GM21717 (cell line): ENCODE results near the gene RGCC.

Experiments used
- ATAC-seq: cut with Tn5 transposase; IDR thresholded peaks from one replicate; pipeline ENCODE4 v1.9.1; 2021; ENCODE audit warnings: mild to moderate bottlenecking, moderate library complexity; ENCODE audit not compliant: unreplicated experiment

RGCC gene

DNA sequence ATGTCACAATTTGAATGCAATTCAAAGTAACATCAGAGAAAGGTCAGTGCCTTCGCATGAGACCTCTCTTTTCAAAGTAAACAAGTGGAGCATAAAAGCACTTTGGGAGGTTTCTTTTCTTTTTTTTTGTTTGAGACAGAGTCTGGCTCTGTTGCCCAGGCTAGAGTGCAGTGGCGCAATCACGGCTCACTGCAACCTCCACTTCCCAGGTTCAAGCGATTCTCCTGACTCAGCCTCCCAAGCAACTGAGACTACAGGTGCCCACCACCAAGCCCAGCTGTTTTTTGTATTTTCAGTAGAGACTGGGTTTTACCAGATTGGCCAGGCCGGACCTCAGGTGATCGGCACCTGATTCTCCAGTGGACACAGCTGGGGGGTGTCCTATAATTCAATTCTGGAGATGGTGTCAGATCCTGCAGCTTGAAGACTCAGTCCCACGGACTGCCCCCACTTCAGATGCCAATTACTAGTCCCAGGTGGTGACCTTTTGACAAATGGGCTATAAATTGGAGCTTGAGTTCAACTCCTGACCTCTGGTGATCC, 57.6 kb downstream of the RGCC start:
- no peak for ATAC-seq

DNA sequence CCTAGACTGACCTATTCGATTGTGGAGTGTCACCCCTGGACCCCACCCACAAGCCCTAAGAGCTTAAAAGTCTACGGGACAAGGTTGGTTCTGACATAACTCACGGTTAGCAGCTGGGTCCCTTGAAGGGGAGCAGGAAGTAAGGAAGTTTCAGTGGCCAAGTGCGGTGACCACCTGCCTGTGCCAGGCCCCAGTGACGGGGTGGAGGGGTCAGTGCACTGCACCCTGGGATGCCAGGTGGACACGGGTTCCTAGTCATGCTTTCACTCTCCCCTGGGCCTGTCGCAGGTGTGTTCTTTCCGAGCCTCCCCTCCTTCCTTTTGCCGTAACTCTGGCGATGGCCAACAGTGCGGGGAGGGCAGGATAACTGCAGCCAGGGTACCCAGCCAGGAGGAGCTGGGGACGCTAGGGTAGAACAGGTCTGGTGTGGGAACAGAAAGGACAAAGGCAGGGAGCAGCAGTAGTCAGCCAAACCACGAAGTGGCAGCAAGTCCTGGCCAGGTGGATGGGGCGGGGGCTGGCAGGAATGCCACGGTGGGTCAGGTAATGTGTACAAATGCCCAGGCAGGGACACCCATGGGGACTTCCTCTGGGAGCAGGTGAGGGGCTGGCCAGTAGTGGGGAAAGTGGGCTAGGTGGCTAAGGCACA, 58.3 kb downstream of the RGCC start:
- no peak for ATAC-seq

GRCh38 chr13:41516166-41516565, 58.8 kb downstream of the RGCC start:
- no peak for ATAC-seq

DNA sequence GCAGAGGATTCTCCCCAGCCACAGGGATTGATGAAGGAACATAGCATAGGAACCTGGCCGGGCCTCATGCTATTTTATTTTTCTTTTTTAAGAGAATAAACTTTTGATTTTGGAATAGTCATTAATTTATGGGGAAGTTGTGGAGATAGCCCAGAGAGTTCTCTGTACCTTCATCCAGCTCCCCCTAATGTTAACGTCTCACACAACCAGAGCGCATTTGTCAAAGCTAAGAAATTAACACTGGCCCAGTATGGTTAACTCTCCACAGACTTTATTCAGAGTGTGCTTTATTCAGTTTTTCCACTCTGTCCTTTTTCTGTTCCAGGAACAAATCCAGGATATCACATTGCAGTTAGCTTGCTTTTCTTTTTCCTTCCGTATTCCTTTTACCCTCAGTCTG, 59.4 kb downstream of the RGCC start:
- ATAC-seq = no peak

DNA sequence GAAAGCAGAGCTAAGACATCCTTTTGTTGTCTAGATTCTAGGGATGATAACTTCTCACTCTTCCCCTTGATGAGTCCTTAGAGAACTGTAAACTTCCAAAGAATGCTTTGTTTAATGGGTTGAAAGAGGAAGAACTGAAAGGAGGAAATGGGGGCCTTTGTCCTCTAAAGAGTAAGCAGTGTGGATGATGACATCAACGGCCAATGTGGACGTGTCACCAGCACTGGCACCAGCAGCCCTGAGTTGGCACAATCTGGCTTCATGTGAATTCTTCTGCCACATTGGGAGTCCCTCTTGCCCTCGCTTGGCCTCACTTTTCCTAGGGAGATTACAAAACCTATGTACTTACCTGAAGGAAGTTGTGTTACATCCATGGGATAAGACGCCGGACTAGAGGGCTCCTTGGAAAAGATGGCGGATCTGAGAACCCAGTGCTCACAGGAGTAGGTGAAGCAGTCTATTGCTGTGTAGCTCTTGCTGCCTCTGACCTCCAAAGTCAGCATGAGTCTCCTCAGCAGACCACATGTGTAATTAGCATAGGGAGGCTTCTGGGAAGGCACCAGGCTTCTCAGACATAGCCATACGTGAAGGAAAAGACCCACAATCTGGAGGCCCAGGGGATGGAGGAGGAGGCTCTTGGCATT, 62.8 kb downstream of the RGCC start:
- no peak for ATAC-seq
